ENCODE results near the gene XRCC5.

XRCC5 gene

GRCh38 chr2:216189410-216189809 is 80.3 kb downstream of the XRCC5 start (continued):
- TF ChIP-seq ZNF639 (tag by site-specific recombination; IDR thresholded peaks at IDR 0.05) (no peak), ZNF654 (tag by site-specific recombination; IDR thresholded peaks at IDR 0.05; ENCODE audit: low read depth) (no peak)

GRCh38 chr2:216192181-216192580 is 83.0 kb downstream of the XRCC5 start:
- CTCF ChIA-PET, result no interaction called here
- peaks cover 5% of the 10 kb centered on the region for H3K4me1 ChIP-seq (ENCODE audit: control insufficient read depth, insufficient read depth, low read length)
- H3K27ac ChIP-seq (ENCODE audit: extremely low read depth, low read depth, low read length), result no peak overlapping the region
- H3K4me3 ChIP-seq (ENCODE audit: low read depth, low read length), result no peak overlapping the region
- POLR2A ChIA-PET, result no interaction called here
- H3K9me3 ChIP-seq (ENCODE audit: control insufficient read depth, insufficient read depth, low read depth, low read length), result no peaks in the 10 kb centered on the region
- peaks cover 49 to 88% of the 10 kb centered on the region in 2 experiments for H3K36me3 ChIP-seq (ENCODE audit: control insufficient read depth in 2 of 2, insufficient read depth in 1 of 2, low read length in 2 of 2)
- TF ChIP-seq ZNF558 (tag by site-specific recombination; IDR thresholded peaks at IDR 0.05), result no peak
- no peak for TF ChIP-seq ZNF639 (tag by site-specific recombination; IDR thresholded peaks at IDR 0.05)
- TF ChIP-seq ZNF791 (tag by site-specific recombination; IDR thresholded peaks at IDR 0.05), result no peak
- TF ChIP-seq SCRT1 (tag by site-specific recombination; IDR thresholded peaks at IDR 0.05; ENCODE audit: borderline replicate concordance), result no peak

- Histone ChIP-seq H3K36me3 (ENCODE audit: control insufficient read depth in 2 of 2, insufficient read depth in 1 of 2, low read length in 2 of 2) (peaks cover 54 to 93% of the 10 kb centered on the region in 2 experiments), H3K27ac (ENCODE audit: extremely low read depth, low read depth, low read length) (no peak overlapping the region), H3K9me3 (ENCODE audit: control insufficient read depth, insufficient read depth, low read depth, low read length) (no peaks in the 10 kb centered on the region), H3K4me1 (ENCODE audit: control insufficient read depth, insufficient read depth, low read length) (peaks cover 1% of the 10 kb centered on the region; the same call in 1 of the 2 replicates), H3K4me3 (ENCODE audit: low read depth, low read length) (no peak overlapping the region)
- ChIA-PET POLR2A (no interaction called here), CTCF (no interaction called here)
- TF ChIP-seq ZNF785 (tag by site-specific recombination; IDR thresholded peaks at IDR 0.05), result no peak
- TF ChIP-seq ZNF621 (tag by site-specific recombination; IDR thresholded peaks at IDR 0.05), result no peak
- TF ChIP-seq ZNF707 (tag by site-specific recombination; IDR thresholded peaks at IDR 0.05), result no peak
- no peak for TF ChIP-seq ZNF274 (IDR thresholded peaks at IDR 0.05; ENCODE audit: low read length)
- TF ChIP-seq ZNF274 (tag by site-specific recombination; IDR thresholded peaks at IDR 0.05; ENCODE audit: borderline replicate concordance), result no peak
- no peak for TF ChIP-seq ZNF26 (tag by site-specific recombination; IDR thresholded peaks at IDR 0.05)
- no peak for TF ChIP-seq KLF8 (tag by site-specific recombination; IDR thresholded peaks at IDR 0.05)
- TF ChIP-seq ZNF394 (tag by site-specific recombination; IDR thresholded peaks at IDR 0.05; ENCODE audit: borderline replicate concordance), result no peak
- TF ChIP-seq MEIS1 (CRISPR knock-in tag; IDR thresholded peaks at IDR 0.05; ENCODE audit: borderline replicate concordance), result no peak
- TF ChIP-seq ZNF223 (tag by site-specific recombination; IDR thresholded peaks at IDR 0.05), result no peak
- TF ChIP-seq ZNF837 (tag by site-specific recombination; IDR thresholded peaks at IDR 0.05), result no peak
- TF ChIP-seq ZNF148 (tag by site-specific recombination; IDR thresholded peaks at IDR 0.05; ENCODE audit: borderline replicate concordance), result no peak
- TF ChIP-seq SALL2 (tag by site-specific recombination; IDR thresholded peaks at IDR 0.05; ENCODE audit: borderline replicate concordance), result no peak
- TF ChIP-seq ZNF560 (tag by site-specific recombination; IDR thresholded peaks at IDR 0.05; ENCODE audit: borderline replicate concordance), result no peak
Measured at GRCh38 chr2:216192931-216193330, 83.8 kb downstream of the XRCC5 start.

Data from HEK293 (cell line).